H1 (cell line): Measurements from ENCODE around the gene GPX7. TPM values are rescaled to one million over a fixed set of nuclear protein-coding genes. Genes with fewer than 3 reads are reported as not detected.

Source experiments
- CTCF ChIA-PET: fragments of 300-600 bp; sonication (Branson Sonifier 250); formaldehyde crosslinking; loops from one replicate; lab custom pipeline; 2021; ENCODE audit not compliant: partially characterized antibody; lab: Charles Lee
- POLR2A ChIA-PET: fragments of 300-600 bp; sonication (Branson Sonifier 250); formaldehyde crosslinking; loops from one replicate; lab custom pipeline; 2021; ENCODE audit warnings: inconsistent platforms; ENCODE audit not compliant: partially characterized antibody; lab: Charles Lee
- DNase-seq, 2 experiments: peaks; one replicate each; pipeline versions ENCODE4 v3.0.0 to v3.0.0-alpha.2; 2010 to 2022; ENCODE audit warnings: low spot score in 2 of 2, low read depth in 1 of 2, mixed read lengths in 1 of 2
- FAIRE-seq: peaks from 2 replicates; lab custom pipeline; 2011; peaks lifted over from hg19 to GRCh38; lab: Jason Lieb, UNC
- H2AFZ ChIP-seq: 2 replicates; pipeline ENCODE4 v1.8.1; 2012; ENCODE audit warnings: low read length, inconsistent platforms
- H2AK5ac ChIP-seq: 2 replicates; pipeline ENCODE4 v1.6.1; 2013; ENCODE audit warnings: low read depth, low read length
- H2BK120ac ChIP-seq: replicated peaks from 2 replicates; pipeline ENCODE3; 2013; ENCODE audit warnings: low read depth, low read length, inconsistent platforms
- H2BK12ac ChIP-seq: 2 replicates; pipeline ENCODE4 v1.6.1; 2013; ENCODE audit warnings: low read depth, low read length
- H2BK15ac ChIP-seq: 2 replicates; pipeline ENCODE4 v1.6.1; 2013; ENCODE audit warnings: low read length
- H2BK20ac ChIP-seq: 2 replicates; pipeline ENCODE4 v1.6.1; 2013; ENCODE audit warnings: low read length
- H2BK5ac ChIP-seq: 2 replicates; pipeline ENCODE4 v1.6.1; 2013; ENCODE audit warnings: low read depth, low read length
- H3K14ac ChIP-seq: 2 replicates; pipeline ENCODE4 v1.6.1; 2013; ENCODE audit warnings: inconsistent platforms; ENCODE audit not compliant: insufficient read length
- H3K18ac ChIP-seq: 2 replicates; pipeline ENCODE4 v1.6.1; 2013; ENCODE audit warnings: low read length; ENCODE audit errors: extremely low read depth
- H3K23ac ChIP-seq: 2 replicates; pipeline ENCODE4 v1.6.1; 2013; ENCODE audit warnings: inconsistent platforms; ENCODE audit not compliant: insufficient read length
- H3K23me2 ChIP-seq: 2 replicates; pipeline ENCODE4 v1.6.1; 2013; ENCODE audit warnings: low read depth, low read length
- H3K27ac ChIP-seq: 2 replicates; pipeline ENCODE4 v1.6.1; 2011; ENCODE audit warnings: low read depth, low read length, inconsistent platforms
- H3K27me3 ChIP-seq, 4 experiments: replicated peaks in 1 of 4; 1 replicate in 1 of 4; 2 replicates in 3 of 4; pipeline versions ENCODE4 v1.6.1 to v1.8.1; 2011 to 2013; ENCODE audit warnings: low read length in 3 of 4, mild to moderate bottlenecking in 3 of 4, inconsistent platforms in 2 of 4, mixed read lengths in 2 of 4, moderate library complexity in 1 of 4; ENCODE audit not compliant: control insufficient read depth in 3 of 4, insufficient read depth in 3 of 4; ENCODE audit errors: extremely low read depth in 1 of 4
- H3K36me3 ChIP-seq, 4 experiments: 2 replicates each; pipeline versions ENCODE4 v1.6.1 to v1.8.1; 2011 to 2013; ENCODE audit warnings: mild to moderate bottlenecking in 4 of 4, low read length in 3 of 4, moderate library complexity in 2 of 4, control low read depth in 1 of 4, inconsistent platforms in 1 of 4; ENCODE audit not compliant: insufficient read depth in 4 of 4, control insufficient read depth in 2 of 4
- H3K4ac ChIP-seq: replicated peaks from 2 replicates; pipeline ENCODE3; 2013; ENCODE audit warnings: low read length, low read depth, mixed read lengths, inconsistent platforms; ENCODE audit not compliant: insufficient read length
- H3K4me1 ChIP-seq, 4 experiments: replicated peaks in 1 of 4; 1 replicate in 1 of 4; 2 replicates in 3 of 4; pipeline versions ENCODE4 v1.6.1 to v1.8.1; 2011 to 2013; ENCODE audit warnings: low read length in 3 of 4, inconsistent platforms in 2 of 4, mixed read lengths in 1 of 4; ENCODE audit not compliant: insufficient read depth in 4 of 4, control insufficient read depth in 3 of 4
- H3K4me2 ChIP-seq, 2 experiments: 2 replicates each; pipeline versions ENCODE4 v1.6.1 to v1.8.1; 2011 to 2013; ENCODE audit warnings: low read depth in 2 of 2, low read length in 2 of 2, control low read depth in 1 of 2, inconsistent platforms in 1 of 2, mild to moderate bottlenecking in 1 of 2; ENCODE audit not compliant: insufficient read depth in 1 of 2
- H3K4me3 ChIP-seq, 4 experiments: fragments of 200-600, 300-600 bp in 1 of 4; sonication (generic), shearing (Covaris generic), sonication (Bioruptor Twin) in 1 of 4; 2 replicates each; pipeline versions ENCODE4 v1.5.1 to v1.8.1; 2011 to 2016; ENCODE audit warnings: low read length in 4 of 4, low read depth in 3 of 4, control low read depth in 2 of 4, inconsistent platforms in 2 of 4, mild to moderate bottlenecking in 2 of 4, mixed read lengths in 1 of 4, moderate library complexity in 1 of 4; ENCODE audit not compliant: insufficient read depth in 2 of 4; ENCODE audit errors: extremely low read depth in 1 of 4
- H3K56ac ChIP-seq: replicated peaks from 2 replicates; pipeline ENCODE3; 2013; ENCODE audit warnings: low read depth, mild to moderate bottlenecking, mixed read lengths, low read length, inconsistent platforms; ENCODE audit not compliant: insufficient read length
- H3K79me1 ChIP-seq: 2 replicates; pipeline ENCODE4 v1.6.1; 2013; ENCODE audit warnings: low read depth, low read length, control low read depth
- H3K79me2 ChIP-seq, 2 experiments: 2 replicates each; pipeline versions ENCODE4 v1.6.1 to v1.8.1; 2012 to 2013; ENCODE audit warnings: low read length in 2 of 2, mild to moderate bottlenecking in 2 of 2, inconsistent platforms in 1 of 2; ENCODE audit not compliant: insufficient read depth in 2 of 2, control insufficient read depth in 1 of 2
- H3K9ac ChIP-seq, 4 experiments: replicated peaks in 1 of 4; 1 replicate in 1 of 4; 2 replicates in 3 of 4; pipeline versions ENCODE4 v1.6.1 to v1.8.1; 2011 to 2013; ENCODE audit warnings: low read depth in 3 of 4, low read length in 3 of 4, control low read depth in 2 of 4, mild to moderate bottlenecking in 2 of 4, moderate library complexity in 2 of 4, inconsistent platforms in 1 of 4; ENCODE audit errors: extremely low read depth in 1 of 4
- H3K9me3 ChIP-seq, 2 experiments: 2 replicates each; pipeline versions ENCODE4 v1.6.1 to v1.8.1; 2012 to 2013; ENCODE audit warnings: mild to moderate bottlenecking in 2 of 2, moderate library complexity in 2 of 2, control low read depth in 1 of 2, inconsistent platforms in 1 of 2, low read depth in 1 of 2, low read length in 1 of 2, mixed read lengths in 1 of 2; ENCODE audit not compliant: insufficient read depth in 2 of 2
- H4K20me1 ChIP-seq, 2 experiments: replicated peaks in 1 of 2; 2 replicates each; pipeline versions ENCODE3 to v1.8.1; 2011 to 2013; ENCODE audit warnings: inconsistent platforms in 2 of 2, low read length in 2 of 2, mild to moderate bottlenecking in 1 of 2; ENCODE audit not compliant: insufficient read depth in 2 of 2, control insufficient read depth in 1 of 2
- H4K5ac ChIP-seq: 2 replicates; pipeline ENCODE4 v1.6.1; 2013; ENCODE audit warnings: low read length, low read depth, mixed read lengths, inconsistent platforms; ENCODE audit not compliant: insufficient read length
- H4K8ac ChIP-seq: 2 replicates; pipeline ENCODE4 v1.8.0; 2013; ENCODE audit warnings: mild to moderate bottlenecking, moderate library complexity, low read length, inconsistent platforms; ENCODE audit not compliant: insufficient read depth; ENCODE audit errors: extremely low read depth
- H4K91ac ChIP-seq: replicated peaks from 2 replicates; pipeline ENCODE3; 2013; ENCODE audit warnings: low read length, mixed read lengths, inconsistent platforms; ENCODE audit not compliant: insufficient read length
- BACH1 ChIP-seq: IDR thresholded peaks from 2 replicates; pipeline ENCODE4 v1.6.1; 2012; ENCODE audit warnings: low read length, improper control_type of control experiment
- CHD1 ChIP-seq: IDR thresholded peaks from 2 replicates; pipeline ENCODE4 v1.6.1; 2012; ENCODE audit warnings: low read depth, low read length, improper control_type of control experiment
- EZH2 ChIP-seq: fragments of 200-600 bp; sonication (generic); IDR thresholded peaks from 2 replicates; pipeline ENCODE4 v1.7.1; 2012; ENCODE audit warnings: low read depth, mild to moderate bottlenecking, moderate library complexity, low read length, inconsistent platforms; ENCODE audit not compliant: severe bottlenecking
- FOSL1 ChIP-seq: IDR thresholded peaks from 2 replicates; pipeline ENCODE4 v1.6.1; 2011; ENCODE audit warnings: mild to moderate bottlenecking, low read depth, low read length, moderate library complexity; ENCODE audit not compliant: insufficient read depth
- SIX5 ChIP-seq: IDR thresholded peaks from 2 replicates; pipeline ENCODE4 v1.6.1; 2011; ENCODE audit warnings: mild to moderate bottlenecking, low read depth, low read length
- WGBS, 2 experiments: shearing (Covaris generic) in 1 of 2; methylation state at CpG; one replicate each; pipeline versions ENCODE4 v1.1.6 to v1.1.7; 2013 to 2015; ENCODE audit warnings: low lambda C conversion rate in 2 of 2, mixed read lengths in 2 of 2, inconsistent platforms in 1 of 2, low coverage in 1 of 2, missing lambda C conversion rate in 1 of 2; ENCODE audit not compliant: insufficient replicate concordance in 2 of 2, insufficient coverage in 1 of 2, insufficient read length in 1 of 2; ENCODE audit errors: extremely low coverage in 1 of 2, missing lambda C conversion rate in 1 of 2; 5-methylcytosine and 5-hydroxymethylcytosine counted together
- polyA plus RNA-seq, 7 experiments: library from polyadenylated mRNA; depleted of rRNA in 3 of 7; stranded (reverse) in 5 of 7; unstranded in 2 of 7; fragments of >200 nt in 5 of 7; fragments of 200-250 nt in 2 of 7; gene quantifications; 1 replicate in 5 of 7; 2 replicates in 1 of 7; 4 replicates in 1 of 7; pipeline versions ENCODE4 v1.2.1 to v1.2.3, GENCODE V29; 2011 to 2013; ENCODE audit warnings: missing spikeins in 2 of 7, mixed read lengths in 2 of 7
- total RNA-seq: library from RNA; stranded (reverse); fragmentation: NEBNext Ultra II Directional; extraction: Animal tissue kit (Norgen Biotek cat#: 25700); gene quantifications from 2 replicates; pipeline ENCODE4 v1.2.1, GENCODE V29; 2021
- TF ChIP-seq, protein P1 (sequence below): IDR thresholded peaks from 2 replicates; pipeline ENCODE4 v1.6.1; 2011; ENCODE audit warnings: low read depth, mild to moderate bottlenecking, low read length; ENCODE audit not compliant: insufficient read depth
- TF ChIP-seq, protein P2 (sequence below): IDR thresholded peaks from 2 replicates; pipeline ENCODE4 v1.6.1; 2011; ENCODE audit warnings: low read length, improper control_type of control experiment

Gene GPX7
- total and polyA plus RNA-seq, 2 of the 8 experiments (the other 6 are each of a cell fraction or from before 2014, with no cell fraction given): 13.0 to 37.5 TPM

DNA sequence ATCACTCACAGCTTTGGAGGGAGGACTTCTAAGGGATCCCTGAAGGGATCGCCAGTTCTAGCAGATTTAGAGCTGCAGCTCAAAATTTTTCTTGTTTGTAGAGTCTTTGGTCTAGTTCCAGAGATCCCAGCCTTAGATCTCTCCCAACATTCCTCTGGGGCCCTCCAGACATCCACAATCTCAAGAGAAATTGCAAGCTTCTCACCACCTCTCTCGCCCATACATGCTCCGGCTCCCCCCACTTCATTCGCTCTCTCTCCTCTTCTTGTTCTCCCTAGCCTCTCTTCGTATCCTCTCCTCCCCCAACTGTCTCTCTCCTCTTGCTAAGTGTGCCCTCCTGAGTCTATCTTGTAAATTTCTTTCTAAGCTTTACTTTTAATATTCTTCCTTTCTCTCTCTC lies 34.2 kb upstream of the GPX7 start:
- Histone ChIP-seq H3K56ac (no peak overlapping the region), H3K14ac (no peak overlapping the region), H2BK120ac (no peak overlapping the region), H3K27ac (no peak overlapping the region), H4K20me1 (no peaks in the 10 kb centered on the region), H3K23me2 (no peaks in the 10 kb centered on the region; the same call in 1 of the 2 replicates), H3K4me2 (peak overlapping the region in 1 of 2 experiments; percentile 34; a peak in 1 of 4 replicates), H3K4me3 (no peak overlapping the region), H3K23ac (no peak overlapping the region), H4K91ac (no peak overlapping the region), H2BK20ac (no peak overlapping the region), H3K18ac (peak overlapping the region; percentile 71), H2BK15ac (no peak overlapping the region), H2AK5ac (no peak overlapping the region), H3K4me1 (0 out of 7 replicates have a peak, but pooled peaks cover 0 to 2% (median 0%) of the 10 kb centered on the region in 4 experiments), H3K79me2 (no peaks in the 10 kb centered on the region), H4K8ac (no peak overlapping the region), H3K36me3 (no peaks in the 10 kb centered on the region), H2AFZ (peak overlapping the region; percentile 37; the same call in 1 of the 2 replicates), H2BK5ac (no peak overlapping the region), H2BK12ac (no peak overlapping the region), H3K79me1 (no peaks in the 10 kb centered on the region), H3K27me3 (no peaks in the 10 kb centered on the region), H3K9me3 (no peaks in the 10 kb centered on the region), H3K9ac (no peak overlapping the region), H4K5ac (no peak overlapping the region), H3K4ac (no peak overlapping the region)
- no peak for DNase-seq
- TF ChIP-seq FOSL1: no peak
- no peak for TF ChIP-seq EZH2
- no peak for TF ChIP-seq BACH1
- TF ChIP-seq, protein P1, sequence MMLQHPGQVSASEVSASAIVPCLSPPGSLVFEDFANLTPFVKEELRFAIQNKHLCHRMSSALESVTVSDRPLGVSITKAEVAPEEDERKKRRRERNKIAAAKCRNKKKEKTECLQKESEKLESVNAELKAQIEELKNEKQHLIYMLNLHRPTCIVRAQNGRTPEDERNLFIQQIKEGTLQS: no peak
- TF ChIP-seq, protein P2, sequence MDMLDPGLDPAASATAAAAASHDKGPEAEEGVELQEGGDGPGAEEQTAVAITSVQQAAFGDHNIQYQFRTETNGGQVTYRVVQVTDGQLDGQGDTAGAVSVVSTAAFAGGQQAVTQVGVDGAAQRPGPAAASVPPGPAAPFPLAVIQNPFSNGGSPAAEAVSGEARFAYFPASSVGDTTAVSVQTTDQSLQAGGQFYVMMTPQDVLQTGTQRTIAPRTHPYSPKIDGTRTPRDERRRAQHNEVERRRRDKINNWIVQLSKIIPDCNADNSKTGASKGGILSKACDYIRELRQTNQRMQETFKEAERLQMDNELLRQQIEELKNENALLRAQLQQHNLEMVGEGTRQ: no peak
- no peak for TF ChIP-seq CHD1
- no peak for TF ChIP-seq SIX5
- 77% methylated on average over 5 of the region's 5 CpGs; no CpG with 5 or more reads in 1 of the 2 experiments for WGBS, 2 experiments
- ChIA-PET CTCF (interaction anchor here (0.5 to 1.6 kb wide), 7 partner anchors 9 to 189 kb away, joined by 3 to 6 read pairs (median 3); no protein-coding TSS in a partner anchor), POLR2A (interaction anchor here (0.9 to 2.2 kb wide), 4 partner anchors 9 to 164 kb away, joined by 3 to 8 read pairs (median 4); partner anchors contain the start of genes ORC1 and PRPF38A)
- no peak for FAIRE-seq
